SK-N-SH treated with all-trans-retinoic acid at 6 μM for 48 hours (cell line): ENCODE measurements around the gene TMEM132A.

ENCODE experiments used
- ARNTL ChIP-seq: fragments of 450-650 bp; formaldehyde crosslinking; IDR thresholded peaks from 2 replicates; pipeline ENCODE4 v1.5.0; 2020; ENCODE audit warnings: low read depth, mild to moderate bottlenecking, moderate library complexity, borderline replicate concordance
- GLIS3 ChIP-seq: fragments of 250-450 bp; sonication (Bioruptor Pico); IDR thresholded peaks from 2 replicates; pipeline ENCODE4 v1.5.0; 2020; ENCODE audit warnings: mild to moderate bottlenecking, moderate library complexity
- ISL1 ChIP-seq: fragments of 250-450 bp; sonication (Bioruptor Pico); IDR thresholded peaks from 2 replicates; pipeline ENCODE4 v2.1.2; 2022; ENCODE audit warnings: mild to moderate bottlenecking, moderate library complexity
- PATZ1 ChIP-seq: fragments of 250-450 bp; sonication (Bioruptor Pico); IDR thresholded peaks from 2 replicates; pipeline ENCODE4 v1.8.0; 2020; ENCODE audit warnings: mild to moderate bottlenecking, moderate library complexity, borderline replicate concordance
- SNAI2 ChIP-seq: fragments of 250-450 bp; sonication (Bioruptor Pico); IDR thresholded peaks from 2 replicates; pipeline ENCODE4 v1.5.0; 2020; ENCODE audit warnings: mild to moderate bottlenecking, moderate library complexity
- TSHZ2 ChIP-seq: fragments of 250-450 bp; sonication (Bioruptor Pico); IDR thresholded peaks from 2 replicates; pipeline ENCODE4 v1.5.0; 2020; ENCODE audit warnings: mild to moderate bottlenecking, moderate library complexity
- ZFP3 ChIP-seq: fragments of 250-450 bp; sonication (Bioruptor Pico); IDR thresholded peaks from 2 replicates; pipeline ENCODE4 v1.5.0; 2020; ENCODE audit warnings: mild to moderate bottlenecking, moderate library complexity
- ZFP30 ChIP-seq: fragments of 450-650 bp; formaldehyde crosslinking; IDR thresholded peaks from 2 replicates; pipeline ENCODE4 v1.5.0; 2022; ENCODE audit warnings: mild to moderate bottlenecking, moderate library complexity
- ZNF8 ChIP-seq: fragments of 450-650 bp; formaldehyde crosslinking; IDR thresholded peaks from 2 replicates; pipeline ENCODE4 v1.5.0; 2020; ENCODE audit warnings: mild to moderate bottlenecking, moderate library complexity

DNA sequence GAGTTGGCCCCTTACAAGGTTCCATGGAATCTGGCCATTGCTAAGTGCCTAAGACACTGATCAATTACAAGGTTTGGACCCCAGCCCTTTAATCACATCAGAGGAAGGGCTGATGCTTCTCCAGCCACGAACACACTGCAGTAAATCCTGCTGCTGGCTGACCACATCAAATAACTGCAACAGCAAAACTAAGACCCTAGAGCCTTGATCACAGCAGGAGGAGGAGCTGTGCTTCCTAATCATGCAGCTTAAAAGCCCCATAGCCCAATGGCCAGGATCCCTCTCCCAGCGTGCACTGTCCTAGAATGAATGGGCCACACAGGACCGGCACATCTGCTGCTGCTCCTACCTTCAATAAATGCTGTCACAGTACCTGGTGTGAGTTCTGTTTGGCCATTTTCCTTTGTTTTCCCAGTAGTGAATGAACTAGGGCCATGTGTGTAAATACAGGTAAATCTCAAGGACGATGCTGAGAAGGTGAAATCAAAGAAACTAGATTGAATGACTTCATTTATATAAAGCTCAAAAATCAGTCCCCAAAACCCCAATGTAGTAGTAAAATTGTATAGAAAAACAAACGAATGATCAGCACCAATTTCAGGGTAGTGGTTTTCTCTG, 44.2 kb upstream of the TMEM132A start:
- TF ChIP-seq ISL1 (no peak), ZFP30 (CRISPR knock-in tag) (no peak), ZFP3 (no peak), ARNTL (CRISPR knock-in tag) (no peak), SNAI2 (CRISPR knock-in tag) (no peak), PATZ1 (CRISPR knock-in tag) (no peak), ZNF8 (CRISPR knock-in tag) (no peak), GLIS3 (no peak), TSHZ2 (CRISPR knock-in tag) (no peak)
